HL-60/S4 treated with phorbol 12-myristate 13-acetate at 8.2 ng/mL for 4 days and 3 days (cell line): Measurements from ENCODE around the gene TMED4.

Experiments
- in situ Hi-C: fragments of 300-500 bp; cut with MboI; formaldehyde crosslinking; loops from 2 replicates; pipeline ENCODE4 v1.15.0; 2022; ENCODE audit warnings: low sequenced_read_pairs

Gene TMED4

DNA sequence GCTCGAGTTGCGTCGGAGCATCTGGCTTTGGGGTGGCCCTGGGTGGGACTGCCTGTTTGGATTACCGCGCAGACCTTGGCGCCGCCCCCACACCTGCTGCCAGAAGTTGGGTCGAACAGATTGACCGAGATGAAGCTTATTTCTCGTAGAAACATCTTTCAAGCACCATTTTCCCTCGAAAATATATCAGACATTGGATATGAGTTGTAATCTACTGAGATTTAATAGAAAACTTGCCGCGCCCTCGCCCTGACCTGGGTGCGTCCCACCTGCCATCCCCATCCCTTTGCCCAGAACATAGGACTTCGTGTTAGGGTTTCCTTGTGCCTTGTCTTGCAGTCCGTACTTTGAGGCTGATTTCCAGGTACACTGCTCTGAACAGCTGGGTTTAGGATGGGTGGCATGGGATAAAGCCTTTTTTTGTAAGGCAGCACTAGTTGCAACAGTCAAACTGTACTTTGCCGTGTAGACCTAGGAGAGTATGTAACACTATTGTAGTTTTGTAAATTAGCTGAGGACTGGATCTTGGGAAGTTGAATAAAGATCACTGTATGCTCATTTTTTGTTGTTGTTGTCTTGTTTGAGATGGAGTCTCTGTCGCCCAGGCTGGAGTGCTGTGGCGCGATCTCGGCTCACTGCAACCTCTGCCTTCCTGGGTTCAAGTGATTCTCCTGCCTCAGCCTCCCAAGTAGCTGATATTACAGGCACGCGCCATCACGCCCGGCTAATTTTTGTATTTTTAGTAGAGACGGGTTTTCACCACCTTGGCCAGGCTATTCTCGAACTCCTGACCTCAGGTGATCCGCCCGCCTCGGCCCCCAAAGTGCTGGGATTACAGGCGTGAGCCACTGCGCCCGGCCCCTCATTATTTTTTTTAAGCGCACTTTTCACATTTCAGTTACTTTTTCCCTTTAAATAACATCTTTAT lies 25.4 kb upstream of the TMED4 start:
- in situ Hi-C loops, result no loop called here

DNA sequence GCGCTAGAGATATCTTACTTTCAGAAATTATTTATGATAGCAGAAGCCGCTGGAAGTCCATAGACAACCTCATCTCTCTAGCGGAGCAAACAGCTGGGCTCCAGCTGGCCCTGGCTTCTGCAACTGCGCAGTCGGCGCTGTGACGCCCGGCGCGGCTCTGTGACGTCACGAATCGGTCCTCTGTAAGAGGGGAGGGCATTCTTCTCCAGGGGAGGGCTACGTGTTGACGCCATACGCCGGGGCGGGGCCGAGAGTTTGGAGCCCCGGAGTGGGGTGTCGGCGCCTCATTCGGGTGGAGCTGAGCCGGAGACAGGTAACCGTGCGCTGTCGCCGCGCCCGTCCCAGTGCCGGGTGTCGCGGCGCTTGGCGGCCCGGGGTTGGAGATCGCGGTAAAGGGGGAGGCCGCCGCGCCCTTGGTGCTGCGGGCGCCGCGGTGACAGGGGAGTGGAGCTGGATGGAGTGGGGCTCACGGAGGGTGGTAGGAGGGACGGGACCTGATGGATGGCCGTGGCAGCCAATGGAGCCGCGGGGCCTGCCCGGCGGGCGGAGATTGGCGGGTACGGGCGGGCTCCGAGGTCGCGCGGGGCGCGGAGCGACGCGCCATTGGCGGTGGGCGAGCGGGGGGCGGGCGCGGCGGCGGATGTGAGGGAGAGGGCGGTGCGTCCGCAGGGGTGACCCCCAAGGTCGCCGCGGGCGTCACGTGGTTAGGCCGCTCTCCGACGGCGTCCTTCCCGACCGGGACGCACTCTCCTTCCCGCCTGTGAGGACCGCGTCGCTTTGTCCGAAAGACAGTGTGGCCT lies 24.5 kb upstream of the TMED4 start, which contains the start of gene OGDH:
Gene OGDH, plus strand, starts transcription at position 287 of the 800 bp plus-strand sequence. CDS start 17,717 bp downstream, outside the sequence.
- in situ Hi-C loops, result no loop called here

- in situ Hi-C loops, result no loop called here
Measured at GRCh38 chr7:44604941-44605340, 22.9 kb upstream of the TMED4 start.

- in situ Hi-C loops, result no loop called here
Measured at GRCh38 chr7:44603193-44603592, 21.2 kb upstream of the TMED4 start.

DNA sequence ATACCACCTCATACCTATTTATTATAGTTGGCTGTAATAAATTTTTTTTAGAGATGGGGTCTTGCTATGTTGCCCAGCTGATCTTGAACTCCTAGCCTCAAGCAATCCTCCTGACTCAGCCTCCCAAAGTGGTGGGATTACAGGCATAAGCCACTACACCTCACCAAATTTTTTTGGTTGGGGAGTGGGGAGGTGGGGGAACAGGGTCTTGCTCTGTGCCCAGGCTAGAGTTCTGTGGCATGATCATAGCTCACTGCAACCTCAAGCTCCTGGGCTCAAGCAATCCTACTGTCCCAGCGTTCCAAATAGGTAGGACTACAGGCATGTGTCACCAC lies 20.5 kb upstream of the TMED4 start:
- in situ Hi-C loops, result no loop called here

- in situ Hi-C loops, result loop anchor here (25.0 kb wide), 2 partner anchors 238 to 538 kb away; partner anchors contain the start of gene H2AZ2
Measured at GRCh38 chr7:44599222-44599621, 17.2 kb upstream of the TMED4 start.

GRCh38 chr7:44597181-44597580 lies 15.2 kb upstream of the TMED4 start:
- in situ Hi-C loops, result loop anchor here (25.0 kb wide), 2 partner anchors 240 to 540 kb away; partner anchors contain the start of gene H2AZ2

DNA sequence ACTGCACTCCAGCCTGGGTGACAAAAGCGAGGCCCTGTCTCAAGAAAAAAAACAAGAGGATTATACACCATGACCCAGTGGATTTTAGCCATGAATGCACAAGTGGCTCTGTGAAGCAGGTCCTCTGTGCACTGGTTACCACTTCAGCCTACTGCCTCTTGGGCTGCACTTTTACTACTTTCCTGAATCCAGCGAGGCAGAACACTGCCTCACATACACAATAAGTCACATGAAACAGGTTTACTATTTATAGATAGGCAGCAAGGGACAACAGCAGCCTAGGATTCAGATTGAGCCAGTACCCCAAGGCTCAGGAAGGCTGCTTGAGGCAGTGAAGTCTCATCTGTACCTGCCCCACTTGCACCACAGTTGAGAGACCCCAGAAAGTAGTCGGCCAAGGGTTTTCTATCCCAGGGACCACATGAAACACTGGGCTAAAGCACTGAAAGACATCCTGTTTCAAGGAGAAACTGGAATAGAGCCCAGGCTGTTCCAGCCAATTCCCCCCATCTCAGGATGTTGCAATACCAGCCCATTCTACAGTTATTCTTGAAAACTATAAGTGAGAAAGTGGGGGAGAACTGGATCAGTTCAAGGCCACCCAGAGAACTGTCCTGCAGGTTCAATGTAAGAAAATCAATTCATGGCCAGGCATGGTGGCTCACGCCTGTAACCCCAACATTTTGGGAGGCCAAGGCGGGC lies 14.1 kb upstream of the TMED4 start:
- in situ Hi-C loops, result loop anchor here (25.0 kb wide), 2 partner anchors 241 to 541 kb away; partner anchors contain the start of gene H2AZ2

GRCh38 chr7:44590910-44591309 lies 8.9 kb upstream of the TMED4 start:
- in situ Hi-C loops, result loop anchor here (25.0 kb wide), 2 partner anchors 246 to 546 kb away; partner anchors contain the start of gene H2AZ2

DNA sequence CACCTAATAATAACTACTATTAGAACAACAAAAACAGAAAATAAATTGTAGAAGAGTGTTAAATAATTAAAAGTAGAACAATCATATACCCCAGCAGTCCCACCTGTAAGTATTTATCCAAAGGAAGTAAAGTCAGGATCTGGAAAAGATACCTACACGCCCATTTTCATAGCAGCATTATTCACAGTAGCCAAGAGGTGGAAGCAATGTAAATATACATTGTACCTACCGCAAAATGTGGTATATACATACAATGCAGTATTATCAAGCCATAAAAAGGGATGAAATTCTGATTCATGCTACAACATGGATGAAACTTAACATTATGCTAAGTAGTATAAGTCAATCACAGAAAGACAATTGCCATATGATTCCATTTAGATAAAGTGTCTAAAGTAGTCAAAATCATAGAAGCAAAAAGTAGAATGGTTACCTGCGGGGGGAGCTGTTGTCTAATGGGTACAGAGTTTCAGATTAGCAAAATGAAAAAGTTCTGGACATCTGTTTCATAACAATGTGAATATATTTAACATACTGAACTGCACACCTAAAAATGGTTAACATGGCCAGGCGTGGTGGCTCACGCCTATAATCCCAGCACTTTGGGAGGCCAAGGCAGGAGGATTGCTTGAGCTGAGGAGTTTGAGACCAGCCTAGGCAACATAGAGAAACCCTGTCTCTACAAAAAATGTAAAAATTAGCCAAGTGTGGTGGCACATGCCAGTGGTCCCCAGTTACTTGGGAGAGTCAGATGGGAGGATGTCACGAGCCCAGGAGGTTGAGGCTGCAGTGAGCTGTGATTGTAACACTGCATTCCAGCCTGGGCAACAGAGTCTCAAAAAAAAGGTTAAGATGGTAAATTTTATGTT lies 6.0 kb upstream of the TMED4 start:
- in situ Hi-C loops, result loop anchor here (25.0 kb wide), 2 partner anchors 249 to 549 kb away; partner anchors contain the start of gene H2AZ2

DNA sequence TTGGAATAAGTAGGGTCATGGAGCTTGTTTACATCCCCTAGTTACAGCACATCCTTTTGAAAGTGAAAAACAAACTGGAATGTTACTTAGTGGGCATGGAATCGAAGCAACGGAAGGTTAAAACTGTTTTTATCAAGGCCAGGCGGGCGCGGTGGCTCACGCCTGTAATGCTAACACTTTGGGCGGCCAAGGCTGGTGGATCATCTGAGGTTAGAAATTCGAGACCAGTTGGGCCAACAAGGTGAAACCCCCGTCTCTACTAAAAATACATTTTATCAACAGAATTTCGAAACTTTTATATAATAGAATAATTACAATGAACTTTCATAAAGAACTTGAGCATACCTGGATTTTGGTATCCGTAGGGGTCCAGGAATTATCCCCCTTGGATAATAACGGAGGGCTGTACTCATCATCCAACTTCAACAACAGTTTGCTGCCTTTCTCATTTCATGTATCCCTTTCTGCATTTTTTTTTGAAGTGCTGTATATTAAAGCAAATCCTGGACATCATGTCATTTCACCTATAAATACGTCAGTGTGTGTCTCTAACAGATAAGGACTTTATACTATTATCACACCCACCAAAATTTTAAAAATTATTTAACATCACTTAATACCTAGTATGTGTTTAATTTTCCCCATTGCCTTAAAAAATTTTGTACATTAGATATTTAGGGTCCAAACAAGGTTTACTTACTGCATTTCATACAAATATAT lies 1.3 kb upstream of the TMED4 start:
- in situ Hi-C loops, result loop anchor here (25.0 kb wide), 2 partner anchors 254 to 554 kb away; partner anchors contain the start of gene H2AZ2

DNA sequence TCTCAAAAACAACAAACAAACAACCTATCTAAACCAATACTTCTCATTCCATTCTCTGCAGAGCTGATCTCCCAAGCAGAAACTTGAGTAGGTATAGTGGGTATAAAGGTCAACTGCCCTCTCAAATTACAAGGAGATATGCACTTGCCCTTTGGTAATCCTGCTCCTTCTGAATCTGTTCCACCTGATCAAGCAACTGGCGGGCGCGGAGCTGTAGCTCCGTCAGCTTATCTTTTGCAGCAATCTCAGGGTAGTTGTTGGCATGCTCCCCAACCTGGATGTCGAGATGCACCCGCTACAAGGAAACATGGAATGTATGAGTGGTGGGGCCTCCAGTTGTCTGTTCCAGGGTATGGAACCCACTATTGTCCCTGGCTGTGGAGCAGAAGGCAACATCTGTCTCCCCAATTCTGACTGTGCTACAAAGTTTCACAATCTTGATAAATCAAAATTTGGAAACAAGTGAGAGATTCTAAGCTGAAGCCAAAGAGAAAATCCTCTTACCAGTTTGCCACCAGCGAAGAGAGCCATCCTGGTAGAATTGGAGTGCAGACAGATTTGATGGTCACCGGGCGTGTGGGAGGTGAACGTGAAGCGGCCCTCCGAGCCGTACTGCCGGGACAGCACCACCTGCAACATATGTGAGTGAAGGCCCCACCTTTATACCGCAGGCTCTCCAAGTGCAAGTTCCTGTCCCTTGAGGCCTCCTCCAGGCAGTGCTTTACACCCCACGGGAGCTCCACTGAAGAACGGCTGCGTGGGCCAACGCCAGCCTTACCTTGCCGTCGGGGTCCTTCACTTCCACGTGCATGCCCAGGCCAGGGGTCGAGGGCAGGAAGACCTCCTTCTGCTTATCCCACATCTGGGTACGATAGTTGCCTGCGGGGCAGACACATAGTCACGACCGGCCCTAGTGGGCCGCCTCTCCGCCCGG lies 819 bp downstream of the TMED4 start:
- in situ Hi-C loops, result loop anchor here (25.0 kb wide), 2 partner anchors 256 to 556 kb away; partner anchors contain the start of gene H2AZ2

DNA sequence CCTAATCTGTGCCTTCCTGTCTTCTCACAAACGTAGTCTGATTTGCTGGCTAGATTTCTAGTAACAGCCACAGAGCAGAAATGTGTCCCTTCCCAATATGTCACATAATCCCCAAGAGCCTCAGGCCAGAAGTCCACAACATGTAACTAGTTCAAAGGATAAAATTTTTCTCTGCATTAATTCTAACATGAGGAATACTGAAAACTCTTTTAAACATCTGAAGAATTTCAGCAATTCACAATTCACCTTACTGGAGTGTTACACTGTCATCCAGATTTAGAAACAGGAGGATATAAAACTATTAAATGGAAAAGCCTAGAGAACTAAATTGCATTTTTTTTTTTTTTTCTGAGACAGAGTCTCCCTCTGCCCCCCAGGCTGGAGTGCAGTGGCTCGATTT lies 5.8 kb downstream of the TMED4 start:
- in situ Hi-C loops, result loop anchor here (25.0 kb wide), 2 partner anchors 261 to 561 kb away; partner anchors contain the start of gene H2AZ2

GRCh38 chr7:44575054-44575453 lies 7.0 kb downstream of the TMED4 start:
- in situ Hi-C loops, result loop anchor here (25.0 kb wide), 2 partner anchors 262 to 562 kb away; partner anchors contain the start of gene H2AZ2

DNA sequence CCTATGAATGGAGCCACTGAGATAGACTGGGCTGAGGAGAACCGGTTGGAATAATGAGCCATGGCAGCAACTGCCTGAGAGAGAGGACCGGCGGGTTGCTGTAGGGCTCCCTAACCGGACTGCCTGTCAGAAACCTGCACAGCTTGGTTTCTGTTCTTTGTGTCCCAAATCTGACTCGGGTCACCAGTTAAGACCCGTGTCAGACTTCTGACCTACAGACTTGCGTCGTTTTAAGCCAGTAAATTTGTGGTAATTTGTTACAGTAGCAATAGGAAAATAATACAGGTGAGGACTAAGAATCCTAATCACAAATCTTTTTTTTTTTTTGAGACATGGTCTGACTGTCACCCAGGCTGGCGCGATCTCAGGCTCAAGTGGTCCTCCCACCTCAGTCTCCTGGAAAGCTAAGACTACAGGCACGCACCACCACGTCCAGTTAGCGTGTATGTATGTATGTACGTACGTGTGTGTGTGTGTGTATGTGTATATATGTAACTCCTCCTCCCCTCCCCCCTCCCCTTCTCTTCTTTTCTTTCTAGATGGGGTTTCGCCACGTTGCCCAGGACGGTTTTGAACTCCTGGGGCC lies 7.7 kb downstream of the TMED4 start:
- in situ Hi-C loops, result no loop called here

- in situ Hi-C loops, result no loop called here
Measured at GRCh38 chr7:44573464-44574286, 8.4 kb downstream of the TMED4 start, which contains the start of gene DDX56. Gene DDX56 (minus strand): TSS chr7:44573908. CDS start chr7:44573895, 13 bp downstream.
